ENCODE data around the gene APP. TPM values are rescaled to one million over a fixed set of nuclear protein-coding genes. Genes with fewer than 3 reads are reported as not detected.

APP gene
- total RNA-seq, 1 donor from 2014 or later, result 306 TPM

- H3K9me3 ChIP-seq (ENCODE audit: low read depth), result no peaks in the 10 kb centered on the region
- peaks cover 6% of the 10 kb centered on the region for H3K36me3 ChIP-seq
- H3K4me1 Mint-ChIP-seq, result no peaks in the 10 kb centered on the region
- no peak for TF ChIP-seq EZH2phosphoT487 (IDR thresholded peaks at IDR 0.05)
- TF ChIP-seq EZH2 (IDR thresholded peaks at IDR 0.05), result no peak
- no peak for TF ChIP-seq CTCF (IDR thresholded peaks at IDR 0.05)
- DNase-seq (ENCODE audit: low spot score), result no peak
- H3K27ac ChIP-seq, result no peak overlapping the region
- peaks cover 22% of the 10 kb centered on the region for H3K36me3 Mint-ChIP-seq
- no peak overlapping the region for H3K9ac ChIP-seq
- no peaks in the 10 kb centered on the region for H3K27me3 Mint-ChIP-seq (ENCODE audit: insufficient read depth, low read depth)
- H3K4me2 ChIP-seq, result no peak overlapping the region
- no peak overlapping the region for H3K4me3 ChIP-seq
- no peaks in the 10 kb centered on the region for H3F3A ChIP-seq (ENCODE audit: low read depth)
- no peak overlapping the region for H2AFZ ChIP-seq (replicated peaks)
- H3K9me3 Mint-ChIP-seq, result no peaks in the 10 kb centered on the region
- no peak overlapping the region for H3K27ac Mint-ChIP-seq
- no peaks in the 10 kb centered on the region for H3K27me3 ChIP-seq
- no peak overlapping the region for H3K4me3 Mint-ChIP-seq
- H3K79me2 ChIP-seq (ENCODE audit: low read depth), result peaks cover 7% of the 10 kb centered on the region
- no peaks in the 10 kb centered on the region for H4K20me1 ChIP-seq (ENCODE audit: low read depth)
- peaks cover 23% of the 10 kb centered on the region for H3K4me1 ChIP-seq
Observed at GRCh38 chr21:25987531-25987930, 183.0 kb downstream of the APP start.

DNA sequence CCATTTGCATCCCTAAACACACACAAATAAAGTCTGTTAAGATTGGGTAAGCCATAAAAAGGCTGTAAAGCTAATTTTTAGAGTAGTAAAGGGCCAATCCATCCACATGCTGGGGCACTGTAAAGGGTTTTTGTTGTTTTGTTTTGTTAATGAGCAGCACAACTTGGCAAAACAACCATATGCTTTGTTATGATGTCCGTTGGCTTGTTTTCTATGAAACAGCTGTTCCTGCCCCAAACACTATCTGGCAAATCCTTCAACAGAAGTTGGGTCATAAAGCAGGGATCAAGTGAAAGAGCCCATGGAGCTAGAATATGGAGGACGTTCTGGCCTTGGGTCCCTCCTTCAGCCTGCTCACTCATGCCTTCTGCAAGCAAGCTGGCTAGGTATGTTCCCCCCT is 183.6 kb downstream of the APP start:
- Mint-ChIP-seq H3K4me3 (no peak overlapping the region), H3K4me1 (no peaks in the 10 kb centered on the region), H3K36me3 (peaks cover 28% of the 10 kb centered on the region), H3K9me3 (no peaks in the 10 kb centered on the region), H3K27ac (no peak overlapping the region), H3K27me3 (ENCODE audit: insufficient read depth, low read depth) (no peaks in the 10 kb centered on the region)
- H3K4me3 ChIP-seq, result no peak overlapping the region
- no peak for DNase-seq (ENCODE audit: low spot score)
- no peaks in the 10 kb centered on the region for H3K9me3 ChIP-seq (ENCODE audit: low read depth)
- no peak overlapping the region for H3K4me2 ChIP-seq
- no peak overlapping the region for H3K9ac ChIP-seq
- H3F3A ChIP-seq (ENCODE audit: low read depth), result no peaks in the 10 kb centered on the region
- no peaks in the 10 kb centered on the region for H3K27me3 ChIP-seq
- no peak overlapping the region for H3K27ac ChIP-seq
- TF ChIP-seq CTCF (IDR thresholded peaks at IDR 0.05) (no peak), EZH2phosphoT487 (IDR thresholded peaks at IDR 0.05) (no peak), EZH2 (IDR thresholded peaks at IDR 0.05) (no peak)
- H3K79me2 ChIP-seq (ENCODE audit: low read depth), result peaks cover 7% of the 10 kb centered on the region
- H3K36me3 ChIP-seq, result peaks cover 6% of the 10 kb centered on the region
- H2AFZ ChIP-seq (replicated peaks), result no peak overlapping the region
- peaks cover 23% of the 10 kb centered on the region for H3K4me1 ChIP-seq
- H4K20me1 ChIP-seq (ENCODE audit: low read depth), result no peaks in the 10 kb centered on the region

GRCh38 chr21:25985990-25986389 is 184.6 kb downstream of the APP start:
- H3K4me1 ChIP-seq, result peaks cover 23% of the 10 kb centered on the region
- no peak overlapping the region for H3K9ac ChIP-seq
- TF ChIP-seq EZH2phosphoT487 (IDR thresholded peaks at IDR 0.05), result no peak
- no peak for TF ChIP-seq EZH2 (IDR thresholded peaks at IDR 0.05)
- TF ChIP-seq CTCF (IDR thresholded peaks at IDR 0.05), result no peak
- H3K27ac Mint-ChIP-seq, result no peak overlapping the region
- H3K27me3 Mint-ChIP-seq (ENCODE audit: insufficient read depth, low read depth), result no peaks in the 10 kb centered on the region
- no peaks in the 10 kb centered on the region for H3K4me1 Mint-ChIP-seq
- peaks cover 6% of the 10 kb centered on the region for H3K36me3 ChIP-seq
- H3K4me2 ChIP-seq, result no peak overlapping the region
- H3K27me3 ChIP-seq, result no peaks in the 10 kb centered on the region
- no peaks in the 10 kb centered on the region for H3K9me3 Mint-ChIP-seq
- H4K20me1 ChIP-seq (ENCODE audit: low read depth), result no peaks in the 10 kb centered on the region
- no peak overlapping the region for H3K4me3 ChIP-seq
- H3K36me3 Mint-ChIP-seq, result peaks cover 32% of the 10 kb centered on the region
- H2AFZ ChIP-seq (replicated peaks), result no peak overlapping the region
- H3K27ac ChIP-seq, result no peak overlapping the region
- peaks cover 7% of the 10 kb centered on the region for H3K79me2 ChIP-seq (ENCODE audit: low read depth)
- H3F3A ChIP-seq (ENCODE audit: low read depth), result no peaks in the 10 kb centered on the region
- H3K4me3 Mint-ChIP-seq, result no peak overlapping the region
- no peaks in the 10 kb centered on the region for H3K9me3 ChIP-seq (ENCODE audit: low read depth)
- no peak for DNase-seq (ENCODE audit: low spot score)

All from neural progenitor cell (in vitro differentiated cells).